TTC549 (cell line): ENCODE results near the gene CLEC18C.
"Not testable (repeated sequence)": the region's sequence is repeated elsewhere in the genome, so short reads cannot be mapped to it uniquely, and the experiment has no call there.

Source experiments
- FAIRE-seq: peaks from 2 replicates; lab custom pipeline; 2012; peaks lifted over from hg19 to GRCh38; lab: Jason Lieb, UNC

The CLEC18C gene

DNA sequence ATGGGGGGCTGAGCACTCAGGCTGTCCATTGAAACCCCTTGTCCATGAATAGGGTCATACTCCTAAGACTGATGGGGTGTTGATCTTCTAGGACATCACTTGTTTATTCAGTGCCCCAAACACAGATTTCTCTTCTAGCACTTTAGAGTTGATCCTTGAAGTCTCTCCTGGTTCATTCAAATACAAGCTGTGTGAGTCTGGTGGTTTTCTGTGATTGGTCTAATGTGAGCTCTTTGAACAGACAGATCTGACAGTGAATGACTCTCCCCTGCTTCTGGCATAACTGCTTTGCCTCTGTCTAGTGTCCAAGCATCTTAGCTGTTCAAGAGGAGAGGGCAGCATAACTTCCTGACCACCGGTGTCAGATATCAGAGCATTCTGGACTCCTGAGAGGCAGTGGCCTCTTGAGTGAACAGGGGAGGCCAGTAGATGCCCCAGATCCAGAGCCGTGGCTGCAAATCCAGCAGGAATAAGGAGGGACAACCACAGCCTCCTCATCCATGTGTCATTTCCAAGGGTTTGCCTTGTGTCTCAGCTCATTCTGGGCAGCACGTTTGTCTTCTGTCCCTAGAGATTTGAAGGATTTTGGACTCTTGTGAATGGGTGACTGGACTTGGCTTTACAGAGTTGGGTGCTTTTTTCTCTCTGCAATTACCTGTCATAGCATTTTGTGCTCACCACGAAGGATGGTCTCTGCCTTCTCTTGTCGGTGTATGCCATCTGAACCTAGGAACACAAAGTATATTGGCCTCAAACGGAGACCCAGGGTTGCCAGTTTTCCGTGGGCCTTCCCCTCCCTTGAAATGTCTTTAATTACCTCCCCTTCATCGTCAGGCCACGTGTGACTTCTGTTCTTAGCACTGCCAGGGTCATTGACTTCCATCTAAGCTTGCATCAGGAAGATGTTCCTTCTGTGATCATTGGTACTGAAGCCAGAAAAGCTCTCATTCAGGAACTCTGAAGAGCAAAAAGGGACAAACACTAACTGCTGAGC lies 13.9 kb upstream of the CLEC18C start:
- FAIRE-seq, result no peak

DNA sequence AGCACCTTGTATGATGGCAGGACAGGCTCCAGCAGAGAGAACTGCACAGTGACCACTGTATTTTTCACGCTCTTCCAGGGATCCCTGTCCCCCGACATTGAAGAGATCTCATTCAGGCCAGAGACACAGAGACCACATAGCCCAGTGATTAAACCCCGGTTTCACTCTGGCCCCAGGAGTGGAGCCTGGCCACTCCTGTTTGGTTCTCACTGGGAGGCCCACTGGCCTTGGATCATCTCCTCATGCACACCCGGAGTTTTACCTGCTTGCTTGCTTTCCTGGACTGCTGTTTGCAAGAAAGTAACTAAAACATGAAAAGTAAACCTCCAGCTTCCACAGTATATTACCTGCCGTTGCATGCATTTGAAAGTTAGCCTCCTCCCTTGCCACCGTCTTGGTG lies 13.2 kb upstream of the CLEC18C start:
- no peak for FAIRE-seq

- no peak for FAIRE-seq
These were observed 12.8 kb upstream of the CLEC18C start for GRCh38 chr16:70160821-70161220.

- FAIRE-seq, result no peak
These were observed 12.2 kb upstream of the CLEC18C start for GRCh38 chr16:70161350-70161749.

GRCh38 chr16:70162041-70162451 lies 11.5 kb upstream of the CLEC18C start:
- FAIRE-seq, result no peak

GRCh38 chr16:70163596-70163995 lies 10.0 kb upstream of the CLEC18C start:
- FAIRE-seq, result no peak

GRCh38 chr16:70166688-70167087 lies 6.9 kb upstream of the CLEC18C start:
- not testable (repeated sequence) for FAIRE-seq

GRCh38 chr16:70173916-70174315 lies 329 bp downstream of the CLEC18C start:
- FAIRE-seq, result not testable (repeated sequence)

DNA sequence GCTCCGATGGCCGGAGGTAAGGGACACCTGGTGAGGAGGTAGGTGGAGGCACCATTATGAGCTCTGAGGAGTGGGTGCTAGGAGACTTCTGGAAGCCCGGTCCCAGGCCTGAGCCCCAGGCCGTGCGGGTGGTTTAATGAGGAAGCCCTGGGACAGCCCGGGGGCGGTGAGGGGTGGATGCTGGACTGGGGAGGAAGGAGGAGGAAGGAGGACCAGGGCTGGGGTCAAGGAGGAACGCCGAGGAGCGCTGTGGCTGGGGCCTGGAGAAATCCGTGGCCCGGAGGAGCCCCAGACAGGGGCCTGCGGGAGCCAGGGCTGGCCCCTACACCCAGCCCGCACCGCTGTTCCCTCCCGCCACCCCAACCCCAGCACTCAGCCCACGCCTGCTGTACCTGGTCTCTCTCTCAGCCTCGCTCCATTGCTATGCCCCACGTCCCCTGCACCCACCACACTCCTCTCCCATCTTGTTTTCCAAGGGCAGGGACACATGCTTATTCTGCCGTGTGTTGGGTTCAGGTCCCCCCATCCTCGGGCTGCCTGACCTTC lies 873 bp downstream of the CLEC18C start:
- FAIRE-seq, result not testable (repeated sequence)

GRCh38 chr16:70187858-70188607 lies 14.4 kb downstream of the CLEC18C start:
- FAIRE-seq, result not testable (repeated sequence)

DNA sequence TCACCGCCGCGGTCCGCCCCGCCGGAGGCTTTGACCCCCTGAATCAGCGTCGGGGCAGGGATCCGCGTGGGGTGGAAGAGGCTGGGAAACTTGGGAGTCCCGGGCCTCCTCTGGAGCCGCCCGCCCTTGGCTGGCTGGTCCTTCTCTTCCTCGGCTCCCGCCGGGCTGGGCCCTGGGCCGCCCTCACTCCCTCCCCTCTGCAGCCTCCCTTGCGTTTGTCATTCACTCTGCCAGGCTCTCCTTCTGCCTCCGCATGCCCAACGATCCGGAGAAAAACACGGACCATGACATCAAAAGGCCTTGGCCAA lies 15.0 kb downstream of the CLEC18C start:
- not testable (repeated sequence) for FAIRE-seq

- not testable (repeated sequence) for FAIRE-seq
These were observed 17.0 kb downstream of the CLEC18C start for GRCh38 chr16:70190574-70190973.

DNA sequence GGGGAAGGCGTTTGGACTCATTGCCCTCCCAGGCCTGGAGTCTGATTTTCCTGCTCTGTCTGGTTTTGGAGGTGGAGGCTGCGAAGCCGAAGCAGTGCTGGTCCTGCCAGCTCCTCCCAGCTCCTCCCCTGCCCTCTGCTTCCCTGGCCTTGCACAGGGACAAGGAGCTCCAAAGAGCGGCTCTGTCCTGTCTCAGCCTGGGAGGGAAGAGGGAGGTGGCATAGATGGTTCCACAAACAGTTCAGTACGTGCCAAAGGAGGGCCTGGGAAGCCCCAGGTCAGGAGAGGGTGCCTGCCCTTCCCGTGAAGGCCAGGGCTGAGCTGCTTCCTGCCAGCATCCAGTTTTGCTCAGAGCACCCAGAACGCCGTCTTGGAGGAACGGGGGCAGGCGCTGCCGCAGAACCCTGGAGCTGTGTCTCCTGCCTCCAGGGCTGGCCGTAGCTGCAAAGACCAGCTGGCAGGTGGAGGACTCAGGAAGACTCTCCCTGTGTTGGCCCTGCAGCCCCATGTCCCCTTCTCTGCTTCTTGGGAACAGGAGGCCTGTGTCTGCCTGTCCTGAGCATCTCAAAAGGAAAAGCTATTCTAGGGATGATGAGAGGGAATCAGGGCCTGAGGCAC lies 23.2 kb downstream of the CLEC18C start:
- FAIRE-seq, result not testable (repeated sequence)

DNA sequence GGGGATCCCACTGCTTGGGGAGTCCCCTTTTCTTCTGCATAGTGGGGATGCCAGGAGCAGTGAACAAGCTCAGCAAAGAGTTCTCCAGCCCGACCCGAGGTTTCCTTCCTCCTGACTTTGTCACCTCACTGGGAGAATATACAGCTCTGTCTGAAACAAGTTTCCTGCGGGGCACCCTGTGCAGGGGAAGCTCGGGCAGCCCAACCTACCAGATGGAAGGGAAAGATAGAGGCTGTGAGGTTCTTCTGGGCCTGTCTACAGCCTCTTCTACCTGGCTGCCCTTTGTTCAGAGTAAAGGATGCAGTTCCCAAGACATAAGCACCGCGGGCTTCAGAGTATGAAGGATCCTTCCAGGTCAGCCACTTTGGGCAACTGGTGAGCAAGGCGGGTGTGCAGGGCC lies 24.0 kb downstream of the CLEC18C start:
- FAIRE-seq, result not testable (repeated sequence)

GRCh38 chr16:70198230-70198629 lies 24.6 kb downstream of the CLEC18C start:
- FAIRE-seq, result not testable (repeated sequence)

DNA sequence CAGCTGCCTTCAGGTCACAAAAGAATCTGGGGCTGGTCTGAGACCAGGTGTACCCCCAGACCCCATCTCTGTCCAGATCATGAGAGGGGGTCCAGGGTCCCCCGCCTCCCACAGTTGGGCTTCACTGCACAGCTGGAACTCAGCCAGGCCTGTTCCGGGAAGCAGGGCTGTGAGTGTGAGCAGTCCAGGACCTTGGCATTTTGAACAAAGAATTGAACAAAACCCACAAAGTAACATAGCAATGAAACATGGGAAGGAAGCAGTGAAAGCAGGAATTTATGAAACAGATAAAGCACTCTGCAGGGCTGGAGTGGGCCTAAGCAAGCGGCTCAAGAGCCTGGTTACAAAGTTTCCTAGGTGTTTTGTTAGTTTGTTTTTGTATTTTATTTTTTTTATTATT lies 25.1 kb downstream of the CLEC18C start:
- FAIRE-seq, result not testable (repeated sequence)

GRCh38 chr16:70199170-70199569 lies 25.6 kb downstream of the CLEC18C start:
- FAIRE-seq, result not testable (repeated sequence)

DNA sequence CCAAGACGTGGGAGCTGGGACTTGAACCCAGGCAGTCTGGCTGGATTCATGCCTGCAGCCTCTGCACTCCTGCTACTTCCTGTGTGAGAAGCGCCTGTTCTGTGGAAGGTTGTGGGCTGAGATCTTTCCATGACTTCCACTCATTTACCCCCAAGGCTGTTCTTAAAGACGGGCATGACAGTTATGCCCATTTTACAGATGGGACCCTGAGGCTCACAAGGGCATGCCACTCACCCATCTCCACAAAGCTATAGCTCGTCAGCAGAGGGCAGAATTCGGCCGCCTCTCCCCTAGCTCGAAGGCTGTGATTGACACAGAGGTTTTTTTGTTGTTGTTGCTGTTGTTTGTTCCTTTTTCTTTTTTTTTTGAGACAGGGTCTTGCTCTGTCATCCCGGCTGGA lies 26.5 kb downstream of the CLEC18C start:
- not testable (repeated sequence) for FAIRE-seq

DNA sequence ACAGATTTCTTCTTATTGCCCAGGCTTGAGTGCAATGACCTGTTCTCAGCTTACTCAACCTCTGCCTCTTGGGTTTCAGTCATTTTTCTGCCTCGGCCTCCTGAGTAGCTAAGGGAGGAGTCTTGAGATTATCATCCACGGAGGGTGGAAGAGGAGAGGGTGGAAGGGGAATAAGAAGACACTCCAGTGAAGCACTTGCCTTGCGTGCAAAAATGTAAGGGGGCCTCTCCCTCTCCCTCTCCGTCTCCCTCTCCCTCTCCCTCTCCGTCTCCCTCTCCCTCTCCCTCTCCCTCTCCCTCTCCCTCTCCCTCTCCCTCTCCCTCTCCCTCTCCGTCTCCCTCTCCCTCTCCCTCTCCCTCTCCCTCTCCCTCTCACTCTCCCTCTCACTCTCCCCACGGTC lies 29.9 kb downstream of the CLEC18C start:
- FAIRE-seq, result not testable (repeated sequence)

DNA sequence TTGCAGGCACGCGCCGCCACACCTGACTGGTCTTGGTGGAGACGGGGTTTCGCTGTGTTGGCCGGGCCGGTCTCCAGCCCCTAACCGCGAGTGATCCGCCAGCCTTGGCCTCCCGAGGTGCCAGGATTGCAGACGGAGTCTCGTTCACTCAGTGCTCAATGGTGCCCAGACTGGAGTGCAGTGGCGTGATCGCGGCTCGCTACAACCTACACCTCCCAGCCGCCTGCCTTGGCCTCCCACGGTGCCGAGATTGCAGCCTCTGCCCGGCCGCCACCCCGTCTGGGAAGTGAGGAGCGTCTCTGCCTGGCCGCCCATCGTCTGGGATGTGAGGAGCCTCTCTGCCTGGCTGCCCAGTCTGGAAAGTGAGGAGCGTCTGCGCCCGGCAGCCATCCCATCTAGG lies 30.4 kb downstream of the CLEC18C start:
- not testable (repeated sequence) for FAIRE-seq

DNA sequence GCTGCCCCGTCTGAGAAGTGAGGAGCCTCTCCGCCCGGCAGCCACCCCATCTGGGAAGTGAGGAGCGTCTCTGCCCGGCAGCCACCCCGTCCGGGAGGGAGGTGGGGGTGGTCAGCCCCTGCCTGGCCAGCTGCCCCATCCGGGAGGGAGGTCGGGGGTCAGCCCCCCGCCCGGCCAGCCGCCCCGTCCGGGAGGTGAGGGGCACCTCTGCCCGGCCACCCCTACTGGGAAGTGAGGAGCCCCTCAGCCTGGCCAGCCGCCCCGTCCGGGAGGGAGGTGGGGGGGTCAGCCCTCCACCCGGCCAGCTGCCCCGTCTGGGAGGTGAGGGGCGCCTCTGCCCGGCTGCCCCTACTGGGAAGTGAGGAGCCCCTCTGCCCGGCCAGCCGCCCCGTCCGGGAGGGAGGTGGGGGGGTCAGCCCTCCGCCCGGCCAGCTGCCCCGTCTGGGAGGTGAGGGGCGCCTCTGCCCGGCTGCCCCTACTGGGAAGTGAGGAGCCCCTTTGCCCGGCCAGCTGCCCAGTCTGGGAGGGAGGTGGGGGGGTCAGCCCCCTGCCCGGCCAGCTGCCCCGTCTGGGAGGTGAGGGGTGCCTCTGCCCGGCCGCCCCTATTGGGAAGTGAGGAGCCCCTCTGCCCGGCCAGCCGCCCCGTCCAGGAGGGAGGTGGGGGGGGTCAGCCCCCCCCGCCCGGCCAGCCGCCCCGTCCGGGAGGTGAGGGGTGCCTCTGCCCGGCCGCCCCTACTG lies 31.2 kb downstream of the CLEC18C start:
- FAIRE-seq, result not testable (repeated sequence)

GRCh38 chr16:70206382-70206781 lies 32.8 kb downstream of the CLEC18C start:
- not testable (repeated sequence) for FAIRE-seq
